GM19455 (cell line): ENCODE measurements around the gene TMEM229B.

Source experiments
- ATAC-seq: cut with Tn5 transposase; IDR thresholded peaks from one replicate; pipeline ENCODE4 v1.9.1; 2021; ENCODE audit not compliant: unreplicated experiment

The TMEM229B gene

GRCh38 chr14:67426161-67426560 is 62.4 kb downstream of the TMEM229B start:
- no peak for ATAC-seq

GRCh38 chr14:67425608-67426007 is 62.9 kb downstream of the TMEM229B start:
- no peak for ATAC-seq

GRCh38 chr14:67424539-67424938 is 64.0 kb downstream of the TMEM229B start:
- no peak for ATAC-seq

- no peak for ATAC-seq
Observed at GRCh38 chr14:67423424-67423823, 65.1 kb downstream of the TMEM229B start.

- ATAC-seq: no peak
Observed at GRCh38 chr14:67421356-67422224, 66.9 kb downstream of the TMEM229B start.
